GM23338 (cell line): Measurements from ENCODE around the gene GRID1. TPM values are rescaled to one million over a fixed set of nuclear protein-coding genes. Genes with fewer than 3 reads are reported as not detected.
"Not testable (repeated sequence)": the region's sequence is repeated elsewhere in the genome, so short reads cannot be mapped to it uniquely, and the experiment has no call there.

ENCODE experiments used
- ATAC-seq: fragments of 200-7000 bp; cut with Tn5 transposase; 3 replicates; pipeline ENCODE4 v1.9.1; 2020
- DNase-seq: peaks from one replicate; pipeline ENCODE4 v3.0.0-alpha.2; 2015; ENCODE audit warnings: low spot score
- H2AFZ ChIP-seq: fragments of 200-600 bp; sonication (generic); 2 replicates; pipeline ENCODE4 v1.8.0; 2016; ENCODE audit warnings: antibody characterized with exemption, mild to moderate bottlenecking, moderate library complexity
- H3F3A ChIP-seq: fragments of 200-600 bp; sonication (generic); replicated peaks from 2 replicates; pipeline ENCODE4 v1.8.0; 2017; ENCODE audit warnings: antibody characterized with exemption, mixed run types, low read depth
- H3K27ac ChIP-seq: fragments of 200-600 bp; sonication (generic); 2 replicates; pipeline ENCODE4 v1.6.1; 2016; ENCODE audit warnings: low read depth
- H3K27me3 ChIP-seq: fragments of 200-600 bp; sonication (generic); 2 replicates; pipeline ENCODE4 v1.8.0; 2016; ENCODE audit warnings: mild to moderate bottlenecking, mixed run types, moderate library complexity; ENCODE audit not compliant: insufficient read depth
- H3K36me3 ChIP-seq: fragments of 200-600 bp; sonication (generic); 2 replicates; pipeline ENCODE4 v1.8.0; 2016; ENCODE audit warnings: mild to moderate bottlenecking; ENCODE audit not compliant: insufficient read depth
- H3K4me1 ChIP-seq: fragments of 200-600 bp; sonication (generic); 2 replicates; pipeline ENCODE4 v1.8.0; 2016; ENCODE audit warnings: mild to moderate bottlenecking, moderate library complexity; ENCODE audit not compliant: insufficient read depth
- H3K4me2 ChIP-seq: fragments of 200-600 bp; sonication (generic); 2 replicates; pipeline ENCODE4 v1.7.1; 2017; ENCODE audit warnings: mixed run types
- H3K4me3 ChIP-seq: fragments of 200-600 bp; sonication (generic); 2 replicates; pipeline ENCODE4 v1.6.1; 2016; ENCODE audit warnings: mixed run types
- H3K79me2 ChIP-seq: fragments of 200-600 bp; sonication (generic); replicated peaks from 2 replicates; pipeline ENCODE4 v1.8.0; 2017; ENCODE audit warnings: mild to moderate bottlenecking; ENCODE audit not compliant: insufficient read depth
- H3K9me2 ChIP-seq: fragments of 200-600 bp; sonication (generic); 2 replicates; pipeline ENCODE4 v1.8.0; 2017; ENCODE audit not compliant: insufficient read depth
- H4K20me1 ChIP-seq: fragments of 200-600 bp; sonication (generic); replicated peaks from 2 replicates; pipeline ENCODE4 v1.8.0; 2017; ENCODE audit warnings: mild to moderate bottlenecking; ENCODE audit not compliant: insufficient read depth
- H3K27ac Mint-ChIP-seq: 2 replicates; pipeline ENCODE4 v1.8.0; 2020; ENCODE audit warnings: inconsistent platforms, mild to moderate bottlenecking, moderate library complexity, mixed read lengths
- H3K27me3 Mint-ChIP-seq: 3 replicates; pipeline ENCODE4 v1.8.0; 2022; ENCODE audit warnings: low read depth, mild to moderate bottlenecking, moderate library complexity, mixed read lengths, inconsistent platforms; ENCODE audit not compliant: insufficient read depth, poor library complexity
- H3K36me3 Mint-ChIP-seq: 3 replicates; pipeline ENCODE4 v1.8.0; 2021; ENCODE audit warnings: low read depth, mild to moderate bottlenecking, inconsistent platforms, moderate library complexity, mixed read lengths
- H3K4me1 Mint-ChIP-seq: 3 replicates; pipeline ENCODE4 v1.8.0; 2020; ENCODE audit warnings: mild to moderate bottlenecking, inconsistent platforms, mixed read lengths
- H3K4me3 Mint-ChIP-seq: 3 replicates; pipeline ENCODE4 v1.8.0; 2021; ENCODE audit warnings: moderate library complexity, mild to moderate bottlenecking, inconsistent platforms, mixed read lengths
- H3K9me3 Mint-ChIP-seq: 3 replicates; pipeline ENCODE4 v1.8.0; 2020; ENCODE audit warnings: moderate library complexity, mild to moderate bottlenecking, inconsistent platforms, mixed read lengths
- CREB1 ChIP-seq: fragments of 250-450 bp; sonication (Bioruptor Pico); IDR thresholded peaks from 2 replicates; pipeline ENCODE4 v1.5.0; 2020; ENCODE audit warnings: low read depth, mild to moderate bottlenecking, moderate library complexity
- CTCF ChIP-seq, 2 experiments: fragments of 200-600 bp in 1 of 2; sonication (generic) in 1 of 2; conservative IDR thresholded peaks; 2 replicates each; pipeline versions ENCODE4 v1.5.1 to v1.6.1; 2016 to 2017; ENCODE audit warnings: antibody characterized with exemption in 2 of 2, low read depth in 2 of 2, mild to moderate bottlenecking in 2 of 2, moderate library complexity in 1 of 2
- EZH2phosphoT487 ChIP-seq: fragments of 200-600 bp; sonication (generic); IDR thresholded peaks from one replicate; pipeline ENCODE4 v1.8.1; 2018; ENCODE audit warnings: antibody characterized with exemption; ENCODE audit not compliant: unreplicated experiment
- JUNB ChIP-seq: IDR thresholded peaks from one replicate; pipeline ENCODE4 v1.6.1; 2016; ENCODE audit warnings: antibody characterized with exemption; ENCODE audit not compliant: unreplicated experiment
- NANOG ChIP-seq: IDR thresholded peaks from 2 replicates; pipeline ENCODE4 v1.6.1; 2016; ENCODE audit warnings: antibody characterized with exemption, borderline replicate concordance
- ZNF114 ChIP-seq: fragments of 250-450 bp; sonication (Bioruptor Pico); IDR thresholded peaks from 2 replicates; pipeline ENCODE4 v1.5.0; 2020; ENCODE audit warnings: mild to moderate bottlenecking, moderate library complexity
- ZNF462 ChIP-seq: fragments of 250-450 bp; sonication (Bioruptor Pico); IDR thresholded peaks from 2 replicates; pipeline ENCODE4 v1.5.0; 2020; ENCODE audit warnings: mild to moderate bottlenecking, moderate library complexity
- polyA plus RNA-seq: library from polyadenylated mRNA; unstranded; fragments of >200 nt; fragmentation: Nextera tagmentation; extraction: Ambion mirVana; gene quantifications from 2 replicates; pipeline ENCODE4 v1.2.1, GENCODE V29; 2016
- total RNA-seq: library from RNA; depleted of rRNA; stranded (reverse); fragments of >200 nt; shearing (Covaris generic); gene quantifications from 2 replicates; pipeline ENCODE4 v1.2.3, GENCODE V29; 2014

Gene GRID1
- total and polyA plus RNA-seq, 2 experiments from 2014 or later: 0.14 to 0.15 TPM

GRCh38 chr10:86077871-86078638 is 288.5 kb downstream of the GRID1 start:
- H3K9me3 Mint-ChIP-seq: peaks cover 62% of the 10 kb centered on the region
- TF ChIP-seq NANOG (no peak), CREB1 (CRISPR knock-in tag) (no peak), EZH2phosphoT487 (no peak), JUNB (no peak), CTCF (conservative IDR thresholded peaks at IDR 0.05; ENCODE audit: low read depth in 2 of 2) (no peak), ZNF114 (CRISPR knock-in tag) (no peak)
- peaks cover 9% of the 10 kb centered on the region for H3K27me3 Mint-ChIP-seq
- Histone ChIP-seq H4K20me1 (no peaks in the 10 kb centered on the region), H3K36me3 (no peaks in the 10 kb centered on the region), H2AFZ (no peak overlapping the region), H3K27ac (no peak overlapping the region), H3F3A (no peaks in the 10 kb centered on the region), H3K4me2 (no peak overlapping the region), H3K4me1 (no peaks in the 10 kb centered on the region), H3K27me3 (no peaks in the 10 kb centered on the region), H3K79me2 (no peaks in the 10 kb centered on the region), H3K9me2 (no peaks in the 10 kb centered on the region), H3K4me3 (no peak overlapping the region)
- ATAC-seq (no peak), DNase-seq (no peak)
- H3K27ac Mint-ChIP-seq: no peak overlapping the region
- peaks cover 8% of the 10 kb centered on the region for H3K4me1 Mint-ChIP-seq
- H3K4me3 Mint-ChIP-seq: no peak overlapping the region
- peaks cover 9% of the 10 kb centered on the region for H3K36me3 Mint-ChIP-seq

GRCh38 chr10:86077271-86077670 is 289.3 kb downstream of the GRID1 start:
- TF ChIP-seq EZH2phosphoT487 (no peak), NANOG (no peak), ZNF462 (CRISPR knock-in tag) (no peak)
- Histone ChIP-seq H3K9me2 (no peaks in the 10 kb centered on the region), H3K79me2 (no peaks in the 10 kb centered on the region), H3K4me2 (no peak overlapping the region), H3K36me3 (no peaks in the 10 kb centered on the region), H3K27me3 (no peaks in the 10 kb centered on the region), H2AFZ (no peak overlapping the region), H4K20me1 (no peaks in the 10 kb centered on the region), H3K27ac (no peak overlapping the region), H3K4me3 (no peak overlapping the region), H3K4me1 (no peaks in the 10 kb centered on the region), H3F3A (no peaks in the 10 kb centered on the region)
- Mint-ChIP-seq H3K27me3 (peaks cover 9% of the 10 kb centered on the region), H3K27ac (no peak overlapping the region), H3K36me3 (peaks cover 9% of the 10 kb centered on the region), H3K4me3 (no peak overlapping the region), H3K9me3 (peaks cover 60% of the 10 kb centered on the region), H3K4me1 (peaks cover 8% of the 10 kb centered on the region)
- DNase-seq (no peak), ATAC-seq (no peak)

GRCh38 chr10:86076497-86076896 is 290.1 kb downstream of the GRID1 start:
- not testable (repeated sequence) for H3K36me3 Mint-ChIP-seq, DNase-seq, H3K27ac ChIP-seq, H2AFZ ChIP-seq, H3K36me3 ChIP-seq, H3K79me2 ChIP-seq, H3K4me3 ChIP-seq, H3K4me3 Mint-ChIP-seq, H3K4me1 ChIP-seq, H3K4me2 ChIP-seq, H3K4me1 Mint-ChIP-seq, ATAC-seq, H3F3A ChIP-seq, H3K27me3 Mint-ChIP-seq, H3K27ac Mint-ChIP-seq, H3K9me2 ChIP-seq, H4K20me1 ChIP-seq, H3K27me3 ChIP-seq
- peaks cover 63% of the 10 kb centered on the region for H3K9me3 Mint-ChIP-seq
